Subcutaneous adipose tissue (tissue), 4 donors: ENCODE measurements around the gene CDON. TPM values are rescaled to one million over a fixed set of nuclear protein-coding genes. Genes with fewer than 3 reads are reported as not detected.

Experiments used
- total RNA-seq, 4 donors: library from RNA; depleted of rRNA; stranded (reverse); fragments of >200 nt; gene quantifications; one replicate each; pipeline ENCODE4 v1.1.0, GENCODE V29; 2016
- TF ChIP-seq, protein P1 (sequence below): fragments of 450-650 bp; IDR thresholded peaks from one replicate; pipeline ENCODE4 v1.5.1; 2016; ENCODE audit warnings: low read depth, mild to moderate bottlenecking, control low read depth, antibody characterized with exemption, moderate library complexity

The CDON gene
- total RNA-seq, 4 donors from 2014 or later, result 16.7 to 30.0 (median 20.3) TPM

DNA sequence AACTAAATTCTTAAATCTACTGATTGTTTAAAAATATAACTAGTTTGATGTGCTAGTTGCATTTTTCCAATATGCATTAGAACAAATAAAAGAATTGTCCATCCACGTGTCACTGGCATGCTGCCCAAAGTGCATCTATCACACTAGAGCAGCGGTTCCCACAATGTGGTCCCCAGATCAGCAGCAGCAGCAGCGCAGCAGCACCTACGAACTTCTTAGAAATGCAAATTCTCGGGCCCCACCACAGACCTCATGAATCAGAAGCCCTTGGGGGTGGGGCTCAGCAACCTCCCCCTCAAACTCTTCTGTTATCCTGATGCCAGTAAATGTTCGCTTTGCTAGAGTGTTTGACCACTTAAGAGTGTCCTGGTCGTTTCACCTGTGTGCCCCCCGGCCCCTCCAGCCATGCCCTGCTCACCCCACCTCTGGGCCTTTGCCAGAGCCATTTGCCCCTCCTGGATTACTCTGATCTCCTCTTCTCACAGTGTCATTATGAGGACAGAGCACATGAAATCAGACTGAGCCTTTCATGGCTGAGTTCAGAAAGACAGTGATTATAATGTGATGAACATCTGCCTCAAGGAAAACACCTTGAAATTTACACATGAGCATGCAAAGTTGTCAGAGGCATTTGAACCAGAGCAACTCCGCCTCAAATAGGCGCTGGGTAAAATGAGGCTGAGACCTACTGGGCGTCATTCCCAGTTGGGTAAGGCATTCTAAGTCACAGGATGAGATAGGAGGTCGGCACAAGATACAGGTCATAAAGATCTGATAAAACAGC lies 129.4 kb downstream of the CDON start:
- TF ChIP-seq, protein P1, sequence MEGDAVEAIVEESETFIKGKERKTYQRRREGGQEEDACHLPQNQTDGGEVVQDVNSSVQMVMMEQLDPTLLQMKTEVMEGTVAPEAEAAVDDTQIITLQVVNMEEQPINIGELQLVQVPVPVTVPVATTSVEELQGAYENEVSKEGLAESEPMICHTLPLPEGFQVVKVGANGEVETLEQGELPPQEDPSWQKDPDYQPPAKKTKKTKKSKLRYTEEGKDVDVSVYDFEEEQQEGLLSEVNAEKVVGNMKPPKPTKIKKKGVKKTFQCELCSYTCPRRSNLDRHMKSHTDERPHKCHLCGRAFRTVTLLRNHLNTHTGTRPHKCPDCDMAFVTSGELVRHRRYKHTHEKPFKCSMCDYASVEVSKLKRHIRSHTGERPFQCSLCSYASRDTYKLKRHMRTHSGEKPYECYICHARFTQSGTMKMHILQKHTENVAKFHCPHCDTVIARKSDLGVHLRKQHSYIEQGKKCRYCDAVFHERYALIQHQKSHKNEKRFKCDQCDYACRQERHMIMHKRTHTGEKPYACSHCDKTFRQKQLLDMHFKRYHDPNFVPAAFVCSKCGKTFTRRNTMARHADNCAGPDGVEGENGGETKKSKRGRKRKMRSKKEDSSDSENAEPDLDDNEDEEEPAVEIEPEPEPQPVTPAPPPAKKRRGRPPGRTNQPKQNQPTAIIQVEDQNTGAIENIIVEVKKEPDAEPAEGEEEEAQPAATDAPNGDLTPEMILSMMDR, result no peak

DNA sequence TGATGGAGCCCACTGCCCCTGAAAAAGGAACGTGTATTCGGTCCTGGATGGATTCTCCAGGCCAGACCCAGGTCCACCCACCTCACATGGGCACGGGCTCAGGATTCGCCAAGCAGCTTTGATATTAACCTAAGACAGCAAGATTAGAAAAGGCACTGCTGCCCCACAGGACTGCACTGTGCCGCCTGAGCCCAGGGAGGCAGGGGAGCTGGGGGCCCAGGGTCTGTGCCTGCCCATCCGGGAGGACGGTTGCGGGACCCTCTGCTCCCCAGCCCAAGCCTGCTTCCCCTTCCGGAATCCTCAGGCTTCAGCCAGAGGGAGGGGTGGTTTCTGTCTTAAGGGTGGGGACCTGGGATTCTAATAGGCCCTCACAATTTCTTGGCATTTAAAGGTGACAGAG lies 130.4 kb downstream of the CDON start:
- TF ChIP-seq, protein P1, result no peak

DNA sequence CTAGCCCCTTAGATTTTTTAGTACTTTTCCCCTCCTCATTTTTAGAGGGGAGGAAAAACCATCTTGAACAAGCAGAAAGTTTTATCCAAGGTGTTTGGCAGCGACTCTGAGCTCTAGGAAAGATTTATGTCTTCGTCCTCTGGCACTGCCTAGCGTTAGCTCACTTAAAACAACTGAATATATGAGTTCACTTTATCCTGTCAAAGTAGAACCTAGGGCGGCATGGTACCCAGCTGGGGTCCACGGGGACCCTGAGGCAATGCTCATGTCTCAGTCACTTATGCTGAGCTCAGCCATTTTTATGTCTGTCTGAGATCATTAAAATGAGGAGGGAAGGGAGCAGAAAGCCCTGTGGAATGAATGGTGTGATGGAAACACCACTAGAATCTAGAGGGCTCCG lies 131.0 kb downstream of the CDON start:
- TF ChIP-seq, protein P1, result no peak

DNA sequence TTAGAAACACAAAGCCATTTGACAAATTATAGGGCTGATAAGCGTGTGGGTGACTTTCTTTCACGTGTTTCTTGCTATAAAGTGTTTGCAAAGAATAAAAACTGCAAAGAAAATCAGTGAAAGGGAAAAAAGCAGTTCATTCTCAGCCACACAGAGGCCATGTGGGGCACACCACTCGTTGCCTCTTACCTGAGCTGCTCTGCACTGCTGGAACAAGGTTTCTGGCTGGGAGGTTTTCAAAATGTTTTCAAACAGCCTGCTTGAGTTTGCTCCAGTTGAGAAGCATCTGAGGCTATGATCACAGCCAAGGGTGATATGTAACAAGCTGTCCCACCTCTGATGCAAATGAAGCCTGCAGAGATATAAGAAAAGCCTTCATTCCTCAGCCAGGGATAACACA lies 131.6 kb downstream of the CDON start:
- TF ChIP-seq, protein P1, result no peak

DNA sequence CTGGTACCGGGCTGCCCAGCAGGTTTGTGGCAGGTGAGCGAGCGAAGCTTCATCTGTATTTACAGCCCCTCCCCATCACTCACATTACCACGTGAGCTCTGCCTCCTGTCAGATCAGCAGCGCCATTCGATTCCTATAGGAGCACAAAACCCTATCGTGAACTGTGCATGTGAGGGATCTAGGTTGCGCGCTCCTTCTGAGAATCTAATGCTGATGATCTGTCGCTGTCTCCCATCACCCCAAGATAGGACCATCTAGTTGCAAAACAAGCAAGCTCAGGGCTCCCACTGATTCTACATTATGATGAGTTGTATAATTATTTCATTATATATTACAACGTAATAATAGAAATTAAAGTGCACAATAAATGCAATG lies 132.6 kb downstream of the CDON start:
- TF ChIP-seq, protein P1, result no peak

DNA sequence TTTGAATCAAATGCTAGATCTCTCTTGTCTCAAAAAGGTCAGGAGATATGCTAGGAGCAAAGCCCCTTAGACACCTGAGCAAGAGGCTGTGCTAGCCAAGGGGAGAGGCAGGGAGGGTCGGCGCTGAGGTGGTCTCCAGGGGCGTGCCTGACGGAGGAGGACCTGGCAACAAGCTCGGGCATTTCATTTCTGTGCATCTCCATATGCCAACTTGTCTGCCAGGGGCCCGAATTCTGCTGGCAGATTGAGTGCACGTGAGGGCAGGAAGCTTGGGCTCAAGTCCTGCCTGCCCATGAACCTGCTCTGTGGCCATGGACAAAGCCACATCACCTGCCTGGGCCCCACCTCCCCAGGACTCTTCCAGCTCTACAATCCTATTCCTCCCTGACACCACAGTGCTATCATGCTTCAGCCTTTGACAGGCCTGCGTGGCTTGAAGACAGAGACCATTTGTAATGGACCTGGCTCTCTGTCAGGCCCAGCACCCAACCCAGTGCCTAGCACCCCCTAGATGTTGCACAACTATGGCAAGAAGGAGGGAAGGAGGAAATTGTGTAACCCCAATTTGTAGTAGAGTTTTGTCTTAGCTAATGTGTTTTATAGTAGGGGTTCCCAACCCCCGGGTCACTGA lies 133.1 kb downstream of the CDON start:
- TF ChIP-seq, protein P1, result no peak

DNA sequence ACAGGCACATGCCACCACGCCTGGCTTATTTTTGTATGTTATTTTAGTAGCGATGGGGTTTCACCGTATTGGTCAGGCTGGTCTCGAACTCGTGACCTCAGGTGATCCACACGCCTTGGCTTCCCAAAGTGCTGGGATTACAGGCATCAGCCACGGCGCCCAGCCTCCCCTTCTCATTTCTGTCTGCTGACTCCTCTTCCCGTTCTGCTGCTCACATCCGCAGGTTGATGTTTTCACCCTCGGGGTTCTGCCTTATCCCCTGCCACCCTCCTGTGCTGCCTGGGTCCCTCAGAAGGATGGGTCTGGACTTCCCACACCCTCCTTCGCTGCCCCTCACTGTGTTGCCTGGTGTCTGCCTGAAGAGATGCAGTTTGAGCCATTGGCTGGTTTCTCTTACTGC lies 136.0 kb downstream of the CDON start:
- TF ChIP-seq, protein P1, result no peak
